Mononuclear cell (primary cell): ENCODE results near the gene CTBP2. TPM values are rescaled to one million over a fixed set of nuclear protein-coding genes. Genes with fewer than 3 reads are reported as not detected.
"Not testable (repeated sequence)": the region's sequence is repeated elsewhere in the genome, so short reads cannot be mapped to it uniquely, and the experiment has no call there.

Experiments used
- H3K27me3 ChIP-seq: 2 replicates; pipeline ENCODE4 v1.6.0; 2011; ENCODE audit warnings: low read length, control low read depth; ENCODE audit not compliant: insufficient read depth
- H3K4me1 ChIP-seq: 2 replicates; pipeline ENCODE4 v1.5.1; 2011; ENCODE audit warnings: mild to moderate bottlenecking, low read length, control low read depth; ENCODE audit not compliant: insufficient read depth
- H3K4me3 ChIP-seq: 2 replicates; pipeline ENCODE4 v1.5.1; 2011; ENCODE audit warnings: mild to moderate bottlenecking, low read length, moderate library complexity
- H3K9me3 ChIP-seq: 2 replicates; pipeline ENCODE4 v1.5.1; 2011; ENCODE audit warnings: low read depth, mild to moderate bottlenecking, control low read depth, low read length
- total RNA-seq: library from RNA; depleted of rRNA; stranded (reverse); fragments of >200 nt; gene quantifications from one replicate; pipeline ENCODE4 v1.2.3, GENCODE V29; 2012

CTBP2 gene
- total RNA-seq, 1 donor: 6.4 TPM

DNA sequence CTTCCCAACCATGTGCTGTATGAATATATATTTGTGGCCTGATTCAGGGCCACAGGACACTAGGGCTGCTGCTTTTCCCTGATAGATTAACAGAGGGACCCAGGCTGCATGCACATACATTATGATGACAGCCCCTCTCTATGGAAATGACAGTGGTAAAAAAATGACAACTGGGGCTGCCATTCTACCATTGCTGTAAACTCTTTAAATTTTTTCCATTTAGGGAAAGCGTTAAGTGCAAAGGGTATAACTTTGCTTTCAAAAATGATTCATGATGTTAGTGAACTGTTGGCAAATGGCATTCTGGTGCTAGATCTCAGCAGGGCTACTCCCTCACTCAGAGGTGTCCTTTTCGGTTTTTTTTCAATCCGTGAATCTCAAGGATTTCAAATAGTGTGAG, 4.2 kb downstream of the CTBP2 start:
- Histone ChIP-seq H3K4me3 (no peak overlapping the region), H3K9me3 (no peaks in the 10 kb centered on the region), H3K27me3 (peaks cover 14% of the 10 kb centered on the region), H3K4me1 (peaks cover 69% of the 10 kb centered on the region)

DNA sequence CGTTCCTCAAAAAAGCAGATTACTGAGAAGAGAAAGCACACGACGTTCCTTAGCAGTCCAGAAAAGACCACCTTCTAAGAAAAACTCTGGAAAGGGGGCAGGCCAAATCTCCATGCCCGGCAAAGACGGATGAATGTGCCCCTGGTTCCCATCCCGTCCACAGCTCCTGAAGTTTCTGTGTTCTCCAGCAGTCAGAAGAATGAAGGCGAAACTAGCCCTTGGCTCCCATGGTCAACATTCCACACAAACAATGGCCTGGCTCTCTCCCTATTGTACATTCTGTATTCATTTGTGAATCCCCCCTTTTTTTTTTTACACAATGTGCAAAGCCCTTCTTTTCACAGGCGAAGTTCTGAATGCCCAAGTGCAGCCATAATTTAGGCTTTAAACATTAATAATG, 5.3 kb downstream of the CTBP2 start:
- Histone ChIP-seq H3K9me3 (no peaks in the 10 kb centered on the region), H3K27me3 (peaks cover 14% of the 10 kb centered on the region), H3K4me1 (peaks cover 73% of the 10 kb centered on the region), H3K4me3 (no peak overlapping the region)

DNA sequence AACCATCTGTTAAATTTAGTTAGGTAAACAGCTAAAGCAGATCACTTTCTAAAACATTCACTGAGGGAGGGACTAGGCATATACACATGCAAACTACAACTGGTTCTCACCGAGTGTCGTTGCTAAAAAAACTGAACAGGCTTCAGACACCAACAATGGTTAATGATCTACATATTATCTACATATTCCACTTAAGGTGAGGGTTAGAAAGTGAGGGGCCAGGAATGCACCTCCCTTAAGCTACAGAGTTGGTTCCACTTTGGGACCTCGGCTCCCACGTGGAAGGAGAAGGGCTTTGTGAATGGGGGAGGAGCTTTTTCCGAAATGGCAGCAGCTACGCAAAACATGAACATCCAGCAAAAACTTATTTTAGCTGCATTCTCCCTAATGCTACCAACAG, 5.8 kb downstream of the CTBP2 start:
- no peaks in the 10 kb centered on the region for H3K9me3 ChIP-seq
- peaks cover 79% of the 10 kb centered on the region for H3K4me1 ChIP-seq
- no peak overlapping the region for H3K4me3 ChIP-seq
- H3K27me3 ChIP-seq: peaks cover 14% of the 10 kb centered on the region

DNA sequence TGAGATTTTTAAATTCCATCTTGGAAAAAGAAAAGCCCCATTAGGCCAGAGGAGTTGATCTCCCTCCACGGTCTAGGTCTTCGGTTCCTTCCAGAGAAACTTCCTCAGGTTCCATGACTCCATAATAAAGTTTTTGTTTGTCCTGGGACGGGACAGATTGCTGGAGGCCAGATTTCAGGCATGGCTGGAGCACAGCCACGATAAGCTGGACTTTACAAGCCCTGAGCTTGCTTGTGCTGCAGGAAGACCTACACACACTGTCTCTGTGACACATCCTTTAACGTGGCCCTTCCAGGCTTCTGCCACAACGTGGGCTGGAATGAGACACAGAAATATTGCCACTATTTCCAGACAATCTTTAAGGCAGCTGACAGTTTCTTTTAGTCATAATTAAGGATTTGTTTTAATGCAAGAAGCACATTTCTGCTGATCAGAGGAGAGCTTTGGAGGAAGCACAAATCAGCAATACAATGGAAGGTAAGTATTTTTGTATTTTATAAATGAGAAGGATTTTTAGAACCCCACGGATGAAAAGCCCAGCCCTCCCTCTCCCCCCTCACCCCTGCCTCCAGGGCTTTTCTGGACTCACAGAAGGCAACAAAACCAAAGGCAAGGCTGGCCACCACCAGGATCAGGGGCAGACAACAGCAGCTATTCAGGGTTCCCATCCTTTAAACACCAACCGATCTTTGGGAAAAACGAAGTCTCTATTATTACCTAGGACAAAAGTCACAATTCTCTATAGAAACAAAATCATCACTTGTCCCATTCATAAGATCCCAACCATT, 6.5 kb downstream of the CTBP2 start:
- peaks cover 85% of the 10 kb centered on the region for H3K4me1 ChIP-seq
- H3K27me3 ChIP-seq: peaks cover 14% of the 10 kb centered on the region
- H3K9me3 ChIP-seq: no peaks in the 10 kb centered on the region
- no peak overlapping the region for H3K4me3 ChIP-seq

DNA sequence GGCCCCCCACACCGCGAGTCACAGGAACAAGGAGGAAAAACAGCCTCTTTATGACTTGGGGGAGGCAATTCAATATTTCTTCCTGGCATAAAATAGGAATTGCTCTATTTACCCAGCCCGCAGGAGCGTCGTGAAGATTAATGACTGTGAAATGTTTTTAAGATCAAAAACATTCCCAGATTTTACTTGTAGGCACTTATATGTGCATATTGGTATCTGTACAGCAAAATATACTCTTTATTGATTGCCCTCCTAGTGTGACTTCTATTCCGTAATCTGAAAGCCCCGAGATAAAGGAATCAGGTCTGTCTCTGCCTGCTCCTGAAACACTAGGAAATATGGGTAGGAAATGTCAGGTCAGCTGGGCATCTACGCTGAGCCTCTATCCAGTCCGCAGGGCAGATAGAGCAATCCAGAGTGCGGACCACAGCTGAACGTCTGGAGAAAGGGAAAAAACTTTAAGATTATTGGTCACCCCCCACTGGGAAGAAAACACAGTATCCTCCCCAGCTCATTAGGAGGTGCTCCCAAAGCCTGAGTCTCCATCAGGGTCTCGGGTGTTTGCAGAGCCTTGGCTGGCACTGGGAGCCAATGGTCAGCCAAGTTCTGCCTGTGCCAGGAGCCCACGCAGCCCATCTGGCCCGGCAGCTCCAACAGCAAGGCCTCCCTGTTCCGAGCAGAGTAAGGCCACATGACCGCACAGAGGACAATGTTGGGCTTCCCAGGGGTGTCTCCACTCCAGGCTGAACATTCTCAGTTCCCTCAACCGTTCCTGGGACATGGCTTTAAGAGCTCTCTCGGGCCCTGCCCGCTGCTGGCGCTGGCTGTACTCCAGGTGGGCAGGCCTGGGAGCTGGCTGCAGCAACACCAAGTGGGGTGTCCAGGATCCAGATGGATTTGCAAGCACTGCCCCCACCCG, 7.7 kb downstream of the CTBP2 start:
- peaks cover 14% of the 10 kb centered on the region for H3K27me3 ChIP-seq
- no peaks in the 10 kb centered on the region for H3K9me3 ChIP-seq
- no peak overlapping the region for H3K4me3 ChIP-seq
- peaks cover 89% of the 10 kb centered on the region for H3K4me1 ChIP-seq

DNA sequence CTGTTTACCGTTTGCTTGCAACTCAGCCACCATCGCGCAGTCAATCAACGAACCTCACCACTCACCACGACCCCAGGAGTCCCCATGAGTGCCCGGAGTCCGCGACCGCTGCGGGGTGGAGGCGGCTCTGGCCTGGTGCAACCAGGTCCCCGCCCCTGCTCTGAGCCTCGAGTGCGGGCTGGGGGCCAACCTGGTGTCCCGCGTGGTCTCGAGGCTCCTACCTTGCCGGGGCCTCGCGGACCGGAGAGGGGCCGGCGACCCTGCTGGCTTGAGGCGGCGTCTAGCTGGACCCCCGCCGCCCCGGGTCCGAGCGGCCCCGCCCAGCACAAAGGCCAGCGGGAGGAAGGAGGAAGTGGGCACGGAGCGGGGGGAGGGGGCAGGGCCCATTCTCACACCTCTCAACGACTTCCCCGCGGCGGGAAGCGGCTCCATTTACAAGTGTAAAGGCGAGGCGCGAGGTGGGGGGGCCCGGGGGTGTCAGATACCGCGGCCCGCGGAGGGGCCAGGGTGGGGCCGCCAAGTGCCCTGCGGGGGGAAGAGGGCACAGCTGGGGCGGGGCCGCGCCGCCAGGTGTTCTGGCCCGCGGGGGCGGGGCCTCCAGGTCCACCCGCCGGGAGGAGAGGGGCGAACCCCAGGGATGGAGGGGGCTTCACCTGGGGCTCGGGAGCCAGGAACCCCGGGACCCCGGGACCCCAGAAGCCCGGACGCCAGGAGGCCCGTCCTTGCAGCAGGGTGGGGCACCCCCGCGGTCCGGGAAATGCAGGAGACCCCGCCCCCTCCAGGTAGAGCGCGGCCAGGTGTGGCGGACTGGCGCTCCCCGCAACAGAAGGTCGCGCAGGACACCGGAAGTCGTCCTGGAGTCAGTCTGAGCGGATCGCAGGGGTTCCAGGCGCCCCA, 8.6 kb downstream of the CTBP2 start:
- Histone ChIP-seq H3K27me3 (peaks cover 14% of the 10 kb centered on the region), H3K4me1 (peaks cover 89% of the 10 kb centered on the region), H3K4me3 (no peak overlapping the region), H3K9me3 (no peaks in the 10 kb centered on the region)

DNA sequence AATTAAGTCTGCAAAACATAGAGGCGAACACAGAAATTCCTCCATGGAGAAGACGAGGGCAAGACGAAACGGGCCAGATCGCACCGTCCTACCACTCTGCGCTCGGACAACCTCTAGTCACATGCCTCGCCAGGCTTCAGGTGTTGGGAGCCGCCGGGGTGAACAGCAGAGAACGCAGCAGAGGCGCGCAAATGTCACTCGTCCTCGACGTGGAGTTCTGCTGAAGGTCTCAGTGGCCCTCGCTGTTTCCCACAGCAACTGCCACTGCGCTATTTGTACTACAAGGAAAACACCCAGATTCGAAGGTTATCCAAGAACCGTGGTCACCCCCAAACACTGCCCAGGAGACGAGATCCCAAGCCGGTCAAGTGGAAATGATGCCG, 9.2 kb downstream of the CTBP2 start:
- H3K4me3 ChIP-seq: no peak overlapping the region
- peaks cover 93% of the 10 kb centered on the region for H3K4me1 ChIP-seq
- no peaks in the 10 kb centered on the region for H3K9me3 ChIP-seq
- H3K27me3 ChIP-seq: peaks cover 16% of the 10 kb centered on the region

DNA sequence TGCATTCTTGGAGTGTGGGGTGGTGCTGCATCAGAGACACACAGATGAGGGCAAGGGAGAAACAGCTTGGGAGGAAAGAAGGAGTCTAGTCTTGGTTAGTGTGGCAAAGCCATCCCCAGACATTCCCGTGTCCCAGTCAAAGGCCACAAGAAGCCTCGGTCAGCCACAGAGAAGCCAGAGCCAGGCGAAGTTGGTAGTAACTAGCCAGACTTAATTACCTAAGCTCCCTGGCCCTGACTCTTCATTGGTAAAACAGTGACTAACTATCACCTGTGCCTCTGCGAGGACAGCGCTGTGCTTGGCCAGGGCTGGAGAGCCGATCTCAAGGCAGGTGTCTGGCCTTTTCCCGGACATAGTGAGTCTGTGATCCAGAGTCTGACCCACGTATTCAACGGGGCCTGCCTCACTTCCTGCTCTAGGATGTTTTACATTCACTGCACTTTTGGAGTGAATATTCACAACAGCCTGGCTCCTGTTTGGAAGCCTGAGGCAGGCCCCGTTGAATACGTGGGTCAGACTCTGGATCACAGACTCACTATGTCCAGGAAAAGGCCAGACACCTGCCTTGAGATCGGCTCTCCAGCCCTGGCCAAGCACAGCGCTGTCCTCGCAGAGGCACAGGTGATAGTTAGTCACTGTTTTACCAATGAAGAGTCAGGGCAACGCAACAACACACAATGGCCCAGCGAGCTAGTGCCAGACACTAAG, 9.8 kb downstream of the CTBP2 start:
- H3K4me3 ChIP-seq, H3K9me3 ChIP-seq: not testable (repeated sequence)
- Histone ChIP-seq H3K4me1 (peaks cover 90% of the 10 kb centered on the region), H3K27me3 (peaks cover 11% of the 10 kb centered on the region)

DNA sequence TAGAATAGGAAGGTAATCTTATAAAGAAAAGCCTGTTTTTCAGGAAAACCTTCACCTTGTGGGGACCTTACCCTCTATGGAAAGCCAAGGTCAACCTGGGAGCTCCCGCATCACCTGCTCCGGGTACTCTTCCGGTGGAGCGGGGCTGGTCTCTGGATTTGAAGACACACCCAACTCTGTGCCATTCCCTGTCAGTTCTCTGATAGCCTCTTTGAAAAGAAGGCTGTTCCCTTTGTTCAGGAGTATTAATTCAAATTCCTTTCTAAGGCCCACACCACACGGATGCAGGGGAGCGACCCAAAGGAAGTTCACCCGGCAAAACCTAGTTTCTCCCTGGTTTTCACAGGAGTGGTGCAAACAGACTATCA, 10.7 kb downstream of the CTBP2 start:
- Histone ChIP-seq H3K9me3 (no peaks in the 10 kb centered on the region), H3K27me3 (peaks cover 9% of the 10 kb centered on the region), H3K4me1 (peaks cover 90% of the 10 kb centered on the region), H3K4me3 (no peak overlapping the region)

DNA sequence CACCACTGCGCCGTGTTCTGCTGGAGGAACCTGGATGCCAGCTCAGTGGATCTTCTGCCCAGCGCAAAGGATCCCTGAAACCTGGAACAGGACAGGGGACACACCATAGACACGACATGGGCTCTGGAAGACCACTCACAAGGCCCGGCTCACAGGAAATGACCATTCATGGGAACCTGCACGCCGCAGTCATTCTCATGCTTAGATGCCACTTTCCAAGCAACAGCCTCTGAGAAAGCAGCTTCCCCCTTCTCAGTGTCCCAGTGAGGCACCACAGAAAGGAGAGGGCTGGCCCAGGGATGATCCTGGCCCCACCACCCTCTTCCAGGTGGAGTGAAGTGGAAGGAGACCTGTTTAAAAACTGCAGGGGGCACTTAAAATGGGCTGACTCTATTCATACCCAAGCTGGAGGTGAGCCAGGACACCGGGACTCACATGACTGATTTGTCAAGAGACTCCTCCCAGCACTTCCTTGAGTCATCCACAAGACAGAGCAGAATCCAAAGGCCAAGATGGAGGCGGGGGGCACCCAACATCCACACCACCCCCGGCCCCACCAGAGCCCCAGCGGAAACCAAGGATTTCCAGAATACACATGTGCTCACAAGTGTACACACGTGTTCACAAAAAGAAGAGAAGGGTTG, 11.2 kb downstream of the CTBP2 start:
- H3K4me3 ChIP-seq: no peak overlapping the region
- H3K27me3 ChIP-seq: peaks cover 8% of the 10 kb centered on the region
- H3K9me3 ChIP-seq: no peaks in the 10 kb centered on the region
- peaks cover 90% of the 10 kb centered on the region for H3K4me1 ChIP-seq

DNA sequence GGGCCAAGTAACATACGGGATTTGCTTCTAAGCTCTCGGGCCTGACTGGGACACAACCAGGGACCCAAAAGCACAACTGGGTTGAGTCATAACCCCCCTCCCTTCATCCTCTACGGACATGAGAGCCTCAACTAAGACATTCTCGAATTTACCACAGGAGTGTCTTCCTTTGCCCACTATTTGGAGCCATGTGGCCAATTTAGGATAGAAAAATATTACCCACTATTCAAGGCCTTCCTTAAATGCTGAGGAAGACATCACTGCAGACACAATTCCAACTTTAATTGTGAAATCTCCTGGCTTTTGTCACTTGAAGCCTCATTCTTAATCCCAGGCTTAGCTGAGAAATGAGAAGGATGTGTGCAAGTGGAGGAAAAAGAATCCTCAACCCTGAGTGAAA, 11.8 kb downstream of the CTBP2 start:
- Histone ChIP-seq H3K4me1 (peaks cover 90% of the 10 kb centered on the region), H3K4me3 (no peak overlapping the region), H3K9me3 (no peaks in the 10 kb centered on the region), H3K27me3 (peaks cover 8% of the 10 kb centered on the region)

DNA sequence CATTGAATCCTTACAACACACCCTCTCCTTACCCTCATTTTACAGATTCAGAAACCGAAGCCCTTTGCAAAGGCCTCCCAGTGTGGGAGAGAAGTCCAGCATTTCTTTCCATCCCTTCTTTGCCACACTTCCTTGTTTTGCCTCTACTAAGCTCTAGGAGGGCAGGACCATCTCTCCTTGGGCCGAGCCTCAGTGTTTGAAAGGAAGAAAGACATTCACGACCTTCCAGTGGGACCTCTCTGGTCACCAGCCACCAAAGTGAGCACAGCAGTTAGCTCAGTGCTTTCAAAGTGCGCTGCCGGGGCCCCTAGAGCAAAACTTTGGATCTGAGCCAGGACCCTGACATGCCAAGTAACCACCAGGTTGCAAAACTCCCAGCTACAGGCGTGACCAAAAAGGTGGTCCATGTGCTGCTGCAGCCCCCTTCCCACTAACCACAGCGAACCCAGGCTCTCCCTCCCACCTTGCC, 12.4 kb downstream of the CTBP2 start:
- no peak overlapping the region for H3K4me3 ChIP-seq
- H3K27me3 ChIP-seq: peaks cover 8% of the 10 kb centered on the region
- H3K4me1 ChIP-seq: peaks cover 85% of the 10 kb centered on the region
- no peaks in the 10 kb centered on the region for H3K9me3 ChIP-seq

DNA sequence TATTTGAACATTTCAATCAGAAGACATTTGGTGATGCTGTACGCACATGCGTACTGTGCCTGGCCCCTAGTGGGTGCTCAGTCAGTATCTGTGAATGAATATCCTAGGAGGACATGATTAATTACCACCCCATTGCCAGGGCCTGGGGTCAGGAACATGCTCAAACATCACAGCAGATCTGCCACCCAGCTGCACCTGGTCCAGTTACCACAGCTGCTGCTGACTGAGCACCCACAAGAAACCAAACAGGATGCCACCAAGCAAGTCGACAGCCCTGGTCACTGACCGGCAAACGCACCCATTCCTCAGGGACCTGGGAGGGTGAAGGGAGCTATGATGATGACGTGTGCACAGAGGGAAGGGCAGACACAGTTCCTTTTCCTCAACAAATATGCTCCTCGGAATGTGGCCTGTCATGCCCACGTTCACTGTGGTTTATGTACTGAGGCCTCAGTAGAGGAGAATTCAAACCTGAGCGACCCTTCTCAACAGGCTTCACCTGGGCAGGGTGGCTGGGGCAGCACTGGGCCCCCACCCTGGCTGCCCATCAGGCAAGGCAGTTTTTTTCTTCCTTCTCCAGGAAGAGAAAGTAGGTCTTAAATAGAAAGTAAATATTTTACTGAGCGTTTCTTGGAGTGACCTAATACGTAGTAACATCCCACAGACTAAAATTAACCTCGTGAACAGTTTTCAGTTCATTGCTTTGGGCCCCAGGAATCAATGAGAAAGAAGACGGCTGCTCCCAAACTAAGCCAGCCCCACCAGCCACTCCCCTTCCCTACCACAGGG, 13.4 kb downstream of the CTBP2 start:
- peaks cover 3% of the 10 kb centered on the region for H3K27me3 ChIP-seq
- no peak overlapping the region for H3K4me3 ChIP-seq
- H3K9me3 ChIP-seq: no peaks in the 10 kb centered on the region
- H3K4me1 ChIP-seq: peaks cover 75% of the 10 kb centered on the region
